Measurements from ENCODE around the gene NIF3L1. TPM values are rescaled to one million over a fixed set of nuclear protein-coding genes. Genes with fewer than 3 reads are reported as not detected.
A peak's percentile ranks its signal among the peaks of the same experiment; 100 is the strongest.

Gene NIF3L1
- total RNA-seq, 6 experiments from 2014 or later: 18.4 to 25.4 (median 20.6) TPM

GRCh38 chr2:200939832-200940231, 50.7 kb downstream of the NIF3L1 start:
- peaks cover 14% of the 10 kb centered on the region for H3K4me1 Mint-ChIP-seq (ENCODE audit: low read depth)
- H3K4me3 Mint-ChIP-seq: no peak overlapping the region
- DNase-seq: no peak
- H3K36me3 Mint-ChIP-seq (ENCODE audit: low read depth): peaks cover 18% of the 10 kb centered on the region
- H3K27ac Mint-ChIP-seq: no peak overlapping the region
- no peaks in the 10 kb centered on the region for H3K9me3 Mint-ChIP-seq
- no peak for TF ChIP-seq CTCF (IDR thresholded peaks at IDR 0.05)
- no peaks in the 10 kb centered on the region for H3K27me3 Mint-ChIP-seq (ENCODE audit: insufficient read depth)

- Mint-ChIP-seq H3K9me3 (no peaks in the 10 kb centered on the region), H3K36me3 (ENCODE audit: low read depth) (peaks cover 27% of the 10 kb centered on the region), H3K4me3 (no peak overlapping the region), H3K27me3 (ENCODE audit: insufficient read depth) (no peaks in the 10 kb centered on the region), H3K4me1 (ENCODE audit: low read depth) (peaks cover 28% of the 10 kb centered on the region), H3K27ac (peak overlapping the region; percentile 42; the same call in 1 of the 2 replicates)
- no peak for DNase-seq
- no peak for TF ChIP-seq CTCF (IDR thresholded peaks at IDR 0.05)
Measured at GRCh38 chr2:200943527-200944105, 54.4 kb downstream of the NIF3L1 start.

GRCh38 chr2:200944467-200945394, 55.6 kb downstream of the NIF3L1 start:
- Mint-ChIP-seq H3K9me3 (no peaks in the 10 kb centered on the region), H3K27me3 (ENCODE audit: insufficient read depth) (no peaks in the 10 kb centered on the region), H3K36me3 (ENCODE audit: low read depth) (peaks cover 27% of the 10 kb centered on the region), H3K27ac (peak overlapping the region; percentile 81), H3K4me1 (ENCODE audit: low read depth) (peaks cover 28% of the 10 kb centered on the region), H3K4me3 (peak overlapping the region; percentile 24)
- TF ChIP-seq CTCF (IDR thresholded peaks at IDR 0.05): no peak
- peak; percentile 84 for DNase-seq

- H3K4me1 Mint-ChIP-seq (ENCODE audit: low read depth): peaks cover 28% of the 10 kb centered on the region
- H3K9me3 Mint-ChIP-seq: no peaks in the 10 kb centered on the region
- peaks cover 27% of the 10 kb centered on the region for H3K36me3 Mint-ChIP-seq (ENCODE audit: low read depth)
- H3K27ac Mint-ChIP-seq: peak overlapping the region; percentile 81
- no peak for DNase-seq
- H3K4me3 Mint-ChIP-seq: peak overlapping the region; percentile 24
- no peak for TF ChIP-seq CTCF (IDR thresholded peaks at IDR 0.05)
- H3K27me3 Mint-ChIP-seq (ENCODE audit: insufficient read depth): no peaks in the 10 kb centered on the region
Measured at GRCh38 chr2:200945395-200945729, 56.2 kb downstream of the NIF3L1 start.

- Mint-ChIP-seq H3K4me3 (no peak overlapping the region), H3K36me3 (ENCODE audit: low read depth) (peaks cover 14% of the 10 kb centered on the region), H3K27ac (no peak overlapping the region), H3K9me3 (no peaks in the 10 kb centered on the region), H3K27me3 (ENCODE audit: insufficient read depth) (no peaks in the 10 kb centered on the region), H3K4me1 (ENCODE audit: low read depth) (peaks cover 8% of the 10 kb centered on the region)
- no peak for TF ChIP-seq CTCF (IDR thresholded peaks at IDR 0.05)
- no peak for DNase-seq
Measured at GRCh38 chr2:200950378-200950777, 61.2 kb downstream of the NIF3L1 start.

Other genes with a start within 250 kb of the NIF3L1 start
- gene BZW1, start 77.5 kb upstream of the NIF3L1 start, total RNA-seq (2021; fragmentation: NEBNext Ultra II Directional; extraction: Animal tissue kit (Norgen Biotek cat#: 25700)): 100 to 1,000 TPM; 318 to 459 (median 409) TPM
- gene CLK1, start 24.7 kb upstream of the NIF3L1 start, total RNA-seq (2021; fragmentation: NEBNext Ultra II Directional; extraction: Animal tissue kit (Norgen Biotek cat#: 25700)): 10 to 100 TPM; 25.8 to 28.3 (median 27.3) TPM
- gene PPIL3, start 294 bp upstream of the NIF3L1 start, total RNA-seq (2021; fragmentation: NEBNext Ultra II Directional; extraction: Animal tissue kit (Norgen Biotek cat#: 25700)): 10 to 100 TPM; 12.4 to 15.6 (median 13.1) TPM
- gene ORC2, start 74.3 kb downstream of the NIF3L1 start, total RNA-seq (2021; fragmentation: NEBNext Ultra II Directional; extraction: Animal tissue kit (Norgen Biotek cat#: 25700)): 10 to 100 TPM; 22.1 to 31.9 (median 29.2) TPM
- gene HYCC2, start 182.3 kb downstream of the NIF3L1 start, total RNA-seq (2021; fragmentation: NEBNext Ultra II Directional; extraction: Animal tissue kit (Norgen Biotek cat#: 25700)): 10 to 100 TPM; 12.1 to 17.6 (median 13.5) TPM
- 100 to 1,000 TPM; 132 to 167 (median 151) TPM for gene NDUFB3, start 182.6 kb downstream of the NIF3L1 start, total RNA-seq (2021; fragmentation: NEBNext Ultra II Directional; extraction: Animal tissue kit (Norgen Biotek cat#: 25700))
- gene CFLAR, start 226.8 kb downstream of the NIF3L1 start, total RNA-seq (2021; fragmentation: NEBNext Ultra II Directional; extraction: Animal tissue kit (Norgen Biotek cat#: 25700)): 10 to 100 TPM; 56.0 to 65.1 (median 59.1) TPM

Measured in HFFc6 (cell line).